NCI-H1417 (cell line): ENCODE data around the gene ZNF565.
"Not testable (repeated sequence)": the region's sequence is repeated elsewhere in the genome, so short reads cannot be mapped to it uniquely, and the experiment has no call there.

Experiments used
- DNase-seq, 3 experiments: peaks; one replicate each; lab custom pipeline; 2025; lab: John Stamatoyannopoulos, UW

The ZNF565 gene

GRCh38 chr19:36214386-36215275 is at the start of gene ZNF565, which contains the start of gene ZNF146:
Gene ZNF565 (minus strand): TSS chr19:36214665. CDS start chr19:36201985, 12,680 bp downstream.
Gene ZNF146 (plus strand): TSS chr19:36215106. CDS start chr19:36236441, 21,335 bp downstream.
- peak; percentile 98 to 99 (median 99) for DNase-seq

- DNase-seq, result no peak
Measured at GRCh38 chr19:36259211-36259610, 44.7 kb upstream of the ZNF565 start.

- DNase-seq, result no peak
Measured at GRCh38 chr19:36258028-36258875, 43.8 kb upstream of the ZNF565 start.

GRCh38 chr19:36257520-36257876 is 43.0 kb upstream of the ZNF565 start:
- DNase-seq, result peak in 1 of 3 experiments; percentile 71

- DNase-seq, result no peak
Measured at GRCh38 chr19:36256853-36257519, 42.5 kb upstream of the ZNF565 start.

GRCh38 chr19:36256064-36256463 is 41.6 kb upstream of the ZNF565 start:
- no peak for DNase-seq

GRCh38 chr19:36255316-36255715 is 40.9 kb upstream of the ZNF565 start:
- DNase-seq, result peak in 1 of 3 experiments; percentile 27

- no peak for DNase-seq
Measured at GRCh38 chr19:36254848-36255247, 40.4 kb upstream of the ZNF565 start.

- no peak for DNase-seq
Measured at GRCh38 chr19:36252047-36252446, 37.6 kb upstream of the ZNF565 start.

- DNase-seq, result peak in 1 of 3 experiments; percentile 61
Measured at GRCh38 chr19:36246006-36246481, 31.6 kb upstream of the ZNF565 start.

- peak; percentile 26 to 55 (median 50) for DNase-seq
Measured at GRCh38 chr19:36245210-36246005, 30.9 kb upstream of the ZNF565 start.

- no peak for DNase-seq
Measured at GRCh38 chr19:36244066-36244465, 29.6 kb upstream of the ZNF565 start.

GRCh38 chr19:36236946-36237310 is 22.5 kb upstream of the ZNF565 start:
- no peak for DNase-seq

GRCh38 chr19:36236304-36236945 is 22.0 kb upstream of the ZNF565 start:
- DNase-seq, result no peak

- not testable (repeated sequence) for DNase-seq
Measured at GRCh38 chr19:36233626-36234025, 19.2 kb upstream of the ZNF565 start.

GRCh38 chr19:36225219-36225892 is 10.9 kb upstream of the ZNF565 start:
- no peak for DNase-seq

GRCh38 chr19:36222503-36222902 is 8.0 kb upstream of the ZNF565 start:
- DNase-seq, result no peak

GRCh38 chr19:36221474-36221873 is 7.0 kb upstream of the ZNF565 start:
- DNase-seq, result no peak

- peak in 1 of 3 experiments; percentile 54 for DNase-seq
Measured at GRCh38 chr19:36215276-36216123, 1.0 kb upstream of the ZNF565 start.
